Transverse colon (tissue), 4 donors: Measurements from ENCODE around the gene NPEPL1. TPM values are rescaled to one million over a fixed set of nuclear protein-coding genes. Genes with fewer than 3 reads are reported as not detected.
"Not testable (repeated sequence)": the region's sequence is repeated elsewhere in the genome, so short reads cannot be mapped to it uniquely, and the experiment has no call there.

Experiments used
- DNase-seq: peaks from one replicate; pipeline ENCODE4 v3.0.0-alpha.2; 2019
- H3K27ac ChIP-seq, 4 donors: fragments of 200-600 bp; sonication (generic); 2 replicates each; pipeline ENCODE4 v1.5.1; 2016 to 2018; ENCODE audit warnings: inconsistent platforms in 4 of 4
- H3K27me3 ChIP-seq: fragments of 200-600 bp; sonication (generic); 2 replicates; pipeline ENCODE4 v1.5.1; 2017; ENCODE audit warnings: inconsistent platforms
- H3K36me3 ChIP-seq, 4 donors: fragments of 200-600 bp; sonication (generic); 2 replicates each; pipeline ENCODE4 v1.5.1; 2017 to 2019; ENCODE audit warnings: inconsistent platforms in 4 of 4
- H3K4me1 ChIP-seq, 4 donors: fragments of 200-600 bp; sonication (generic); 2 replicates each; pipeline ENCODE4 v1.5.1; 2017 to 2020; ENCODE audit warnings: inconsistent platforms in 4 of 4
- H3K4me3 ChIP-seq, 4 donors: fragments of 200-600 bp; sonication (generic); 1 replicate in 1 of 4; 2 replicates in 3 of 4; pipeline versions ENCODE4 v1.5.1 to v1.6.1; 2017 to 2019; ENCODE audit warnings: inconsistent platforms in 4 of 4
- H3K9me3 ChIP-seq, 2 donors: fragments of 200-600 bp; sonication (generic); 2 replicates each; pipeline ENCODE4 v1.5.1; 2017 to 2019; ENCODE audit warnings: inconsistent platforms in 2 of 2
- CTCF ChIP-seq, 5 experiments: fragments of 200-600 bp in 3 of 5; fragments of 450-650 bp in 2 of 5; sonication (generic) in 3 of 5; IDR thresholded peaks; 1 replicate in 2 of 5; 2 replicates in 3 of 5; pipeline ENCODE4 v1.5.1; 2016 to 2017; ENCODE audit warnings: antibody characterized with exemption in 5 of 5, inconsistent platforms in 3 of 5, mild to moderate bottlenecking in 2 of 5, moderate library complexity in 1 of 5
- EP300 ChIP-seq: sonication (generic); formaldehyde crosslinking; IDR thresholded peaks from one replicate; pipeline ENCODE4 v1.6.1; 2017; ENCODE audit warnings: antibody characterized with exemption, low read depth
- POLR2A ChIP-seq: fragments of 450-650 bp; IDR thresholded peaks from one replicate; pipeline ENCODE4 v1.6.1; 2016; ENCODE audit warnings: antibody characterized with exemption, mild to moderate bottlenecking, moderate library complexity
- POLR2AphosphoS5 ChIP-seq, 3 donors: sonication (generic); formaldehyde crosslinking; IDR thresholded peaks; one replicate each; pipeline ENCODE4 v1.6.1; 2016; ENCODE audit warnings: antibody characterized with exemption in 3 of 3
- WGBS, 2 donors: methylation state at CpG; one replicate each; pipeline ENCODE4 v1.1.5; 2018; ENCODE audit warnings: low coverage in 1 of 2; 5-methylcytosine and 5-hydroxymethylcytosine counted together
- in situ Hi-C, 4 donors: fragments of 200-750 bp; cut with MboI; loops; one replicate each; pipeline versions ENCODE4 v1.15.0 to v1.15.1; 2017; ENCODE audit warnings: low sequenced_read_pairs in 3 of 4, low pct_ligation_motif_present in 1 of 4, low pct_unique_long_range_greater_than_20kb in 1 of 4
- intact Hi-C: fragments of 100-400 bp; cut with DNase I; formaldehyde crosslinking; loops from one replicate; pipeline ENCODE4 v1.15.1; 2023; ENCODE audit warnings: low total_unique reads
- total RNA-seq, 4 donors: library from RNA; depleted of rRNA; stranded (reverse); fragments of >200 nt; gene quantifications; one replicate each; pipeline ENCODE4 v1.1.0, GENCODE V29; 2016

Gene NPEPL1
- total RNA-seq, 4 donors from 2014 or later: 33.3 to 109 (median 66.9) TPM

DNA sequence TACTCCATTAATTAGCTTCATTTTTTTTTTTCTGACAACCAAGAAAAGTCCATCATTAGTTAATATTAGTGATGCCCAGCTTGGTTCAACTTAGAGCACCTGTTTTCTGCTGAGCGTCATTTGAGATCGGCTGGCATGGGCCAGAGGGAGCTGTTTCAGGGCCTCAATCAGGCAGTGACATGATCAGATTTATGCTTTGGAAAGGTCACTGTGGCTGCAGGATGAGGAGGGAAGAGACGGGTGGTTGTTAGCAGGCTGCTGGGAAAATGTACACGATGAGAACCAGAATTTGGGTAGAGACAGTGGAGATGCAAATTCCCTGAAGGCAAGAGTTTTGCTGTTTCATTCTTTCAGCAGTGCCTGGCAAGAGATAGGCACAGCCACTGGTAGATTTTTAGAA lies 45.9 kb upstream of the NPEPL1 start:
- TF ChIP-seq EP300 (no peak), POLR2AphosphoS5 (IDR thresholded peaks at IDR 0.05) (no peak), CTCF (IDR thresholded peaks at IDR 0.05) (no peak), POLR2A (no peak)
- DNase-seq: no peak
- Histone ChIP-seq H3K27ac (peak overlapping the region in 3 of 4 donors; percentile 60 to 78 (median 64)), H3K4me1 (peaks cover 0 to 12% (median 5%) of the 10 kb centered on the region in 4 donors), H3K4me3 (no peak overlapping the region), H3K9me3 (no peaks in the 10 kb centered on the region), H3K27me3 (no peaks in the 10 kb centered on the region), H3K36me3 (no peaks in the 10 kb centered on the region)
- in situ Hi-C loops: no loop called here
- intact Hi-C loops: no loop called here
- WGBS, 2 donors: 84 to 100% methylated on average over 1 to 4 of the region's 4 CpGs

GRCh38 chr20:58647162-58647795 lies 45.3 kb upstream of the NPEPL1 start:
- Histone ChIP-seq H3K27ac (peak overlapping the region in 3 of 4 donors; percentile 60 to 78 (median 64)), H3K9me3 (no peaks in the 10 kb centered on the region), H3K4me3 (no peak overlapping the region), H3K36me3 (no peaks in the 10 kb centered on the region), H3K4me1 (peaks cover 0 to 12% (median 5%) of the 10 kb centered on the region in 4 donors), H3K27me3 (no peaks in the 10 kb centered on the region)
- TF ChIP-seq CTCF (IDR thresholded peaks at IDR 0.05) (no peak), POLR2A (no peak), EP300 (no peak), POLR2AphosphoS5 (IDR thresholded peaks at IDR 0.05) (no peak)
- intact Hi-C loops (no loop called here), in situ Hi-C loops (no loop called here)
- DNase-seq: no peak
- 68% methylated on average over 7 of the region's 7 CpGs; no CpG with 5 or more reads in 1 of the 2 donors for WGBS, 2 donors

- Histone ChIP-seq H3K4me3 (no peak overlapping the region), H3K9me3 (no peaks in the 10 kb centered on the region), H3K27ac (peak overlapping the region in 3 of 4 donors; percentile 60 to 78 (median 64)), H3K27me3 (no peaks in the 10 kb centered on the region), H3K36me3 (no peaks in the 10 kb centered on the region), H3K4me1 (peaks cover 0 to 15% (median 9%) of the 10 kb centered on the region in 4 donors)
- WGBS, 2 donors: 76 to 77% methylated on average over 6 to 10 of the region's 12 CpGs
- in situ Hi-C loops (no loop called here), intact Hi-C loops (no loop called here)
- TF ChIP-seq EP300 (no peak), POLR2AphosphoS5 (IDR thresholded peaks at IDR 0.05) (no peak), CTCF (IDR thresholded peaks at IDR 0.05) (no peak), POLR2A (no peak)
- no peak for DNase-seq
Measured at GRCh38 chr20:58647796-58648501, 44.7 kb upstream of the NPEPL1 start.

- in situ Hi-C loops, H3K9me3 ChIP-seq, H3K4me3 ChIP-seq, H3K36me3 ChIP-seq, DNase-seq, H3K27me3 ChIP-seq, intact Hi-C loops: not testable (repeated sequence)
- WGBS, 2 donors: 92 to 100% methylated on average over 3 to 6 of the region's 6 CpGs
- peaks cover 2 to 19% (median 14%) of the 10 kb centered on the region in 4 donors for H3K4me1 ChIP-seq
- H3K27ac ChIP-seq: peak overlapping the region in 1 of 4 donors; percentile 60
Measured at GRCh38 chr20:58648502-58648825, 44.1 kb upstream of the NPEPL1 start.
